ENCODE data around the gene PPT1.

DNA sequence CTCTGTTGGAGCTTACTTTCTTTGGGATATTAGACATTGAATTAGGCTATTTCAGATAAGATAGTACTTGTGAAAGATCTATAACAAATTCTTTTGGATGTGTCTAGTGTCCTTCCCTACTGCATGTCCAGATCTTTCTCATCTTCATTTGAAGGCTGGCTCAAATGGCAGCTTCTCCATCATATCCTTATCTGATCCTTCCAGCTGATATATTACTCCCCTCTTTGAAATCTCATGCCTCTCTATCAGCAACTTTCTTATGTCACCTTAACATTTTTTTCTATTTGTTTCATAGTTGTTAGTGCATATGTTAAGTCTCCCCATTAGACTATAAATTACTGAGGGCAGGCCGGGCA, 39.0 kb downstream of the PPT1 start:
- TF ChIP-seq CTCF (IDR thresholded peaks at IDR 0.05) (no peak), POLR2A (IDR thresholded peaks at IDR 0.05) (no peak)

All from testis (tissue), 2 donors.